ENCODE measurements around the gene JARID2. TPM values are rescaled to one million over a fixed set of nuclear protein-coding genes. Genes with fewer than 3 reads are reported as not detected.

Gene JARID2
- polyA plus RNA-seq, 1 experiment: 9.7 TPM

GRCh38 chr6:15495375-15495901 is 249.6 kb downstream of the JARID2 start:
- no peak for TF ChIP-seq CTCF (IDR thresholded peaks at IDR 0.05; ENCODE audit: low read depth, low read length)
- DNase-seq (ENCODE audit: low read depth, low spot score): no peak
- ChIA-PET CTCF (no interaction called here), POLR2A (interaction anchor here (0.5 kb wide), 1 partner anchor 116 kb away, joined by 4 read pairs; no protein-coding TSS in a partner anchor)
- Histone ChIP-seq H3K27ac (ENCODE audit: low read depth, low read length) (no peak overlapping the region), H3K9me3 (ENCODE audit: control insufficient read depth, insufficient read depth, low read length) (peaks cover 7% of the 10 kb centered on the region; the same call in 1 of the 2 replicates), H3K27me3 (ENCODE audit: control insufficient read depth, insufficient read depth, low read length) (no peaks in the 10 kb centered on the region), H3K4me3 (ENCODE audit: low read depth, low read length) (no peak overlapping the region)

- no peak overlapping the region for H3K27ac ChIP-seq (ENCODE audit: low read depth, low read length)
- ChIA-PET CTCF (no interaction called here), POLR2A (no interaction called here)
- TF ChIP-seq CTCF (IDR thresholded peaks at IDR 0.05; ENCODE audit: low read depth, low read length): no peak
- DNase-seq (ENCODE audit: low read depth, low spot score): no peak
- no peak overlapping the region for H3K4me3 ChIP-seq (ENCODE audit: low read depth, low read length)
- no peaks in the 10 kb centered on the region for H3K27me3 ChIP-seq (ENCODE audit: control insufficient read depth, insufficient read depth, low read length)
- H3K9me3 ChIP-seq (ENCODE audit: control insufficient read depth, insufficient read depth, low read length): peaks cover 7% of the 10 kb centered on the region; the same call in 1 of the 2 replicates
Measured at GRCh38 chr6:15496345-15497131, 250.7 kb downstream of the JARID2 start.

GRCh38 chr6:15498640-15499039 is 252.8 kb downstream of the JARID2 start:
- Histone ChIP-seq H3K9me3 (ENCODE audit: control insufficient read depth, insufficient read depth, low read length) (peaks cover 7% of the 10 kb centered on the region; the same call in 1 of the 2 replicates), H3K4me3 (ENCODE audit: low read depth, low read length) (no peak overlapping the region), H3K27ac (ENCODE audit: low read depth, low read length) (no peak overlapping the region), H3K27me3 (ENCODE audit: control insufficient read depth, insufficient read depth, low read length) (no peaks in the 10 kb centered on the region)
- POLR2A ChIA-PET: no interaction called here
- DNase-seq (ENCODE audit: low read depth, low spot score): no peak
- CTCF ChIA-PET: no interaction called here
- TF ChIP-seq CTCF (IDR thresholded peaks at IDR 0.05; ENCODE audit: low read depth, low read length): no peak

- Histone ChIP-seq H3K9me3 (ENCODE audit: control insufficient read depth, insufficient read depth, low read length) (peaks cover 7% of the 10 kb centered on the region; the same call in 1 of the 2 replicates), H3K4me3 (ENCODE audit: low read depth, low read length) (no peak overlapping the region), H3K27ac (ENCODE audit: low read depth, low read length) (no peak overlapping the region), H3K27me3 (ENCODE audit: control insufficient read depth, insufficient read depth, low read length) (no peaks in the 10 kb centered on the region)
- CTCF ChIA-PET: no interaction called here
- no peak for TF ChIP-seq CTCF (IDR thresholded peaks at IDR 0.05; ENCODE audit: low read depth, low read length)
- POLR2A ChIA-PET: no interaction called here
- no peak for DNase-seq (ENCODE audit: low read depth, low spot score)
Measured at GRCh38 chr6:15499125-15499524, 253.3 kb downstream of the JARID2 start.

- no peak for DNase-seq (ENCODE audit: low read depth, low spot score)
- ChIA-PET CTCF (no interaction called here), POLR2A (no interaction called here)
- Histone ChIP-seq H3K9me3 (ENCODE audit: control insufficient read depth, insufficient read depth, low read length) (peaks cover 7% of the 10 kb centered on the region; the same call in 1 of the 2 replicates), H3K4me3 (ENCODE audit: low read depth, low read length) (no peak overlapping the region), H3K27ac (ENCODE audit: low read depth, low read length) (no peak overlapping the region), H3K27me3 (ENCODE audit: control insufficient read depth, insufficient read depth, low read length) (no peaks in the 10 kb centered on the region)
- TF ChIP-seq CTCF (IDR thresholded peaks at IDR 0.05; ENCODE audit: low read depth, low read length): no peak
Measured at GRCh38 chr6:15499591-15499990, 253.7 kb downstream of the JARID2 start.
